T-helper 1 cell treated with Interleukin-12 subunit alpha and Interleukin-12 subunit beta and Interleukin-4 antibody, amounts not matched to agents 30 μg/mL and 1 μg/mL, for 36 hours (primary cell): ENCODE data around the gene TMTC1.

Experiments
- H3K27ac Mint-ChIP-seq: one replicate; pipeline ENCODE4 v1.8.0; 2021; ENCODE audit warnings: mild to moderate bottlenecking, mixed read lengths
- H3K27me3 Mint-ChIP-seq: one replicate; pipeline ENCODE4 v1.8.0; 2021; ENCODE audit warnings: low read depth, mixed read lengths
- H3K36me3 Mint-ChIP-seq: one replicate; pipeline ENCODE4 v1.8.0; 2021; ENCODE audit warnings: low read depth, mixed read lengths
- H3K4me1 Mint-ChIP-seq: one replicate; pipeline ENCODE4 v1.8.0; 2021; ENCODE audit warnings: low read depth, mixed read lengths
- H3K4me3 Mint-ChIP-seq: one replicate; pipeline ENCODE4 v1.8.0; 2021; ENCODE audit warnings: mild to moderate bottlenecking, moderate library complexity, mixed read lengths
- H3K9me3 Mint-ChIP-seq: one replicate; pipeline ENCODE4 v1.8.0; 2021; ENCODE audit warnings: mixed read lengths

TMTC1 gene

GRCh38 chr12:29762637-29763300 is 21.0 kb downstream of the TMTC1 start:
- Mint-ChIP-seq H3K4me3 (no peak overlapping the region), H3K27me3 (no peaks in the 10 kb centered on the region), H3K27ac (no peak overlapping the region), H3K4me1 (no peaks in the 10 kb centered on the region), H3K9me3 (no peaks in the 10 kb centered on the region), H3K36me3 (no peaks in the 10 kb centered on the region)

DNA sequence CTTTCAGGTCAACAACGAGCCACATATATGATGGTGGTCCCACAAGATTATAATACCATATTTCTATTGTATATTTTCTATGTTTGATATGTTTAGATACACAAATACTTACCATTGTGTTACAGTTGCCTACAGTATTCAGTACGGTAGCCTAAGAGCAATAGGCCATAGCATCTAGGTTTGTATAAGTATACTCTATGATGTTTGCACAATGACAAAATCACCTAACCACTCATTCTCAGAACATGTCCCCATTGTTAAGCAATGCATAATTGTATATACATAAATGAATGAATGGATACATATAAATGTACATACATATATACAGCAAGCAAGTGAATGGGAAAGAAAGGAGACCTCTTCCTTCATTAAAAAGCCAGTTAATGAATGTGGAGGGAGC is 23.8 kb downstream of the TMTC1 start:
- no peak overlapping the region for H3K27ac Mint-ChIP-seq
- H3K4me3 Mint-ChIP-seq, result no peak overlapping the region
- H3K9me3 Mint-ChIP-seq, result no peaks in the 10 kb centered on the region
- no peaks in the 10 kb centered on the region for H3K36me3 Mint-ChIP-seq
- H3K27me3 Mint-ChIP-seq, result no peaks in the 10 kb centered on the region
- no peaks in the 10 kb centered on the region for H3K4me1 Mint-ChIP-seq

- H3K9me3 Mint-ChIP-seq, result no peaks in the 10 kb centered on the region
- no peaks in the 10 kb centered on the region for H3K27me3 Mint-ChIP-seq
- H3K27ac Mint-ChIP-seq, result no peak overlapping the region
- H3K36me3 Mint-ChIP-seq, result no peaks in the 10 kb centered on the region
- H3K4me3 Mint-ChIP-seq, result no peak overlapping the region
- no peaks in the 10 kb centered on the region for H3K4me1 Mint-ChIP-seq
These were observed 26.9 kb downstream of the TMTC1 start for GRCh38 chr12:29756741-29757390.

DNA sequence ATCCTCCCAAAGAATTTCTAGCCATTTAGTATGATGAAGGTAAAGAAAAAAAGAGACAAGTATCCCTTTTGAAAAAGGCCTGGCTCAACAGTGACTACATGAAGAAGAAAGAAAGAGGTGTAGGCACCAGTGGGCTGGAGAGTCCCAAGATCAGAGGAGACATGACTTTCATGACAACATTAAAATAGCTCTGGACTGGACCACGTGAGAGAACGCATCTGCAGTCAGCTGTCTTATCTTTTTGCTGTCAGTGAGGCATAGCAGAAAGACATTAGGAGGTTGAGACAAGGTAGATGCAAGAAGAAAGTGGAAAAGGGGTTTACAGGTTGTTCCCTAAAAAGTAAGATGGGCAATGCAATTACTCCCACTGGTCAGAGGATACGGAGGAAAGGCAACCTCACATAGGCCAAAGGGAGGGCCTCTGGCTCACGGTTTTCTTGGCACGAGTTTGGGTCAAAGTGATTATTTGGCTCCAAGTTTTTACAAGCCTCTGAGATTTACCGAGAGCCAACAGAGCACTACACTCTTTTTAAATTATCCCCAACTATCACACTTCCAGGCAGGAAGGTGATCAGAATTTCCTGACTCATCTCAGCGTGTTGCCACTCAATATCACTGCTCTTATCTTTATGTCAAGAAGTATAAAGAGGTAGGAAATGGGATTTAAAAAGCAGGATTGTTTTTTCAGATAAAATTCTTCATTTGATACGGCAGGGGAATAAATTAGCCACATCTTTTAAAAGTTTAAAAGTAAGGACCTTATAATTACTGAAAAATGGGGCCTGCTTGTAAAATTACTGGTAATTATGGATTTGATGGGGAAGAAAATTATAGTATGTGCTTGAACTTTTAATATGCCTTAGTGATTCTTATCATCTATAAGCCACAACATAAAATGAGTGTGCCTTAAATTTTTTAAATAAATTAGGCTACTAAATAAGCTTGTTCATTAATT is 29.2 kb downstream of the TMTC1 start:
- Mint-ChIP-seq H3K36me3 (no peaks in the 10 kb centered on the region), H3K27ac (no peak overlapping the region), H3K27me3 (no peaks in the 10 kb centered on the region), H3K9me3 (no peaks in the 10 kb centered on the region), H3K4me3 (no peak overlapping the region), H3K4me1 (peaks cover 9% of the 10 kb centered on the region)

- H3K27ac Mint-ChIP-seq, result no peak overlapping the region
- H3K9me3 Mint-ChIP-seq, result no peaks in the 10 kb centered on the region
- H3K4me3 Mint-ChIP-seq, result no peak overlapping the region
- no peaks in the 10 kb centered on the region for H3K27me3 Mint-ChIP-seq
- no peaks in the 10 kb centered on the region for H3K36me3 Mint-ChIP-seq
- peaks cover 9% of the 10 kb centered on the region for H3K4me1 Mint-ChIP-seq
These were observed 31.6 kb downstream of the TMTC1 start for GRCh38 chr12:29752121-29752520.

DNA sequence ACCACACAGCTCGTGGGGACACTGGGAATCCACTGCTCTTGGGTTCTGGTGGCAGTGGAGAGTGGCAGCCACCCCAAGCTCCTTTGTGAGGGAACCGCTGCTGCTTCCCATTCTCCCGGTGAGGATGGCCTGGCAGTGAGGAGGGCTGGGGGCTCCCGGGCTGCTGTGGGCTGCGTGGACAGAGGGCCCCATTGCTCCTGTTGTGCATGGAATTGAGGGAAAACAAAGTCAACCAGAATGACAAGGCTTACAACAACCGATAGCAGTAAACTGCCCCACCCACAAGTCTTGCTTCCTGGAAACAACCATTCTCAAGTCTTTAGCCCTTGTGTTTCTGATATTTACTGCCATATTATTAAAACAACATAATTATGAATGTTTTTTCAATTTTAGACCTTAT is 32.1 kb downstream of the TMTC1 start:
- no peaks in the 10 kb centered on the region for H3K36me3 Mint-ChIP-seq

GRCh38 chr12:29750928-29751220 is 32.9 kb downstream of the TMTC1 start:
- H3K4me1 Mint-ChIP-seq, result peaks cover 9% of the 10 kb centered on the region
- no peak overlapping the region for H3K4me3 Mint-ChIP-seq
- H3K9me3 Mint-ChIP-seq, result no peaks in the 10 kb centered on the region

More for the DNA sequence above, 32.1 kb downstream of the TMTC1 start:
- Mint-ChIP-seq H3K9me3 (no peaks in the 10 kb centered on the region), H3K27ac (no peak overlapping the region), H3K4me1 (peaks cover 9% of the 10 kb centered on the region), H3K27me3 (no peaks in the 10 kb centered on the region), H3K4me3 (no peak overlapping the region)

DNA sequence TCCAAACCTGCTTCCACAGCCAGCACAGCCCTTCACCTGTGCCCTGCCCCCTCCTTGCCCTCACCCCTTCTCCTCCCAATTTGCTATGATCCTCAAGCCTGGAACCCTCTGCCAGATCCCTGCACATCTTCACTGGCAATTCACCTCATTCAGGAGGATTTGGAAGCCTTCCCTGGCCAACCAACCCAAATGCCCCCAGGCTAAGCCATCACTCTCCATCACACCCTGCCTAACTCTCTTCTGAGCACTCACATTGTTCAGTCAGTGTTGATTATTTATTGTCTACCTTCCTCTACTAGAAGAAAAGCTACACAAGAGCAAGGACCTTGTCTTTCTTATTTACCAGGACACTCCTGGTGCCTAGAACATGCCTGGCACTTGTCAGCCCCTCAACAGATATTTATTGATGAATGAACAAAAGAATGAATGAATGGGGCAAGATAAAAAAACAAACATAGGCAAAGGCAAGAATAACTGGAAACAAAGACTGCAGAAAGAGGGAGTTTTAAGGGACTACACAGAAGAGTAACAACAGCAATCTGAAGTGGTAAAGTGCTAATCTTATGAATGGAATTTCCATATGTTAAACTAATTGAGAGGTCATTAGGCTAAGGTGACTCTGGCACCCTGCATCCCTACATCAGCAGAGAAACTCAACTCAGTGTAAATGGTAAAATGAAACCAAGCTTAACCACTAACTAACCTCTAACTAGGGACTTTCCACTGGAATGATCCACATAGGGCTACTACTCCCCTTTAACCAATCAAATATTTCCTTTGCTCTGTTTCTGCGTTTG is 33.4 kb downstream of the TMTC1 start:
- no peaks in the 10 kb centered on the region for H3K36me3 Mint-ChIP-seq
- no peaks in the 10 kb centered on the region for H3K27me3 Mint-ChIP-seq
- no peaks in the 10 kb centered on the region for H3K9me3 Mint-ChIP-seq
- H3K27ac Mint-ChIP-seq, result no peak overlapping the region
- peaks cover 9% of the 10 kb centered on the region for H3K4me1 Mint-ChIP-seq
- no peak overlapping the region for H3K4me3 Mint-ChIP-seq

More at GRCh38 chr12:29750928-29751220, 32.9 kb downstream of the TMTC1 start:
- H3K27me3 Mint-ChIP-seq, result no peaks in the 10 kb centered on the region
- no peak overlapping the region for H3K27ac Mint-ChIP-seq
- H3K36me3 Mint-ChIP-seq, result no peaks in the 10 kb centered on the region

- no peaks in the 10 kb centered on the region for H3K9me3 Mint-ChIP-seq
- no peak overlapping the region for H3K27ac Mint-ChIP-seq
- no peak overlapping the region for H3K4me3 Mint-ChIP-seq
- no peaks in the 10 kb centered on the region for H3K4me1 Mint-ChIP-seq
- no peaks in the 10 kb centered on the region for H3K27me3 Mint-ChIP-seq
- H3K36me3 Mint-ChIP-seq, result no peaks in the 10 kb centered on the region
These were observed 39.4 kb downstream of the TMTC1 start for GRCh38 chr12:29744365-29744764.

DNA sequence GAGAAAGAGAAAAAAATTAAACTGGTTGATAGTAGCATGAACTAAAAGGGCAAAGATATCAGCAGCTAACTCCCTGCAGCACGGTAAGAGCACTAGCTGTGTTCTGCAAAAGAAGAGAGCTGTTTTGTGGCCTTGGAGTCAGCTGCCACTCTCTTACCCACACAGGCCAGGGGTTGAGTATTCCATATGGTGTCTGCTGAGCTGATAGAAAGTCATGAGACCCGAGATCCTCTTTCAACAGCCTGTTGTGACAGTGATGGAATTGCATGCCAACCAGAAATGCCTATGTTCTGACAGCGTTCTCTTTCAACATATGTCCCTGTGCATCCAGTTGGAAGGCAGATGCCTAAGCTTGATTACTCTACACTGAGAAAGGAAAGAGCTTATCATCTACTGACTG is 39.9 kb downstream of the TMTC1 start:
- Mint-ChIP-seq H3K27me3 (no peaks in the 10 kb centered on the region), H3K36me3 (no peaks in the 10 kb centered on the region), H3K9me3 (no peaks in the 10 kb centered on the region), H3K4me1 (no peaks in the 10 kb centered on the region), H3K27ac (no peak overlapping the region), H3K4me3 (no peak overlapping the region)

GRCh38 chr12:29743077-29743476 is 40.7 kb downstream of the TMTC1 start:
- no peak overlapping the region for H3K4me3 Mint-ChIP-seq
- H3K4me1 Mint-ChIP-seq, result no peaks in the 10 kb centered on the region
- H3K36me3 Mint-ChIP-seq, result no peaks in the 10 kb centered on the region
- H3K27me3 Mint-ChIP-seq, result no peaks in the 10 kb centered on the region
- H3K27ac Mint-ChIP-seq, result no peak overlapping the region
- H3K9me3 Mint-ChIP-seq, result no peaks in the 10 kb centered on the region

- Mint-ChIP-seq H3K4me3 (no peak overlapping the region), H3K4me1 (no peaks in the 10 kb centered on the region), H3K9me3 (no peaks in the 10 kb centered on the region), H3K27ac (no peak overlapping the region), H3K36me3 (no peaks in the 10 kb centered on the region), H3K27me3 (no peaks in the 10 kb centered on the region)
These were observed 41.1 kb downstream of the TMTC1 start for GRCh38 chr12:29742646-29743045.

GRCh38 chr12:29741342-29742241 is 42.1 kb downstream of the TMTC1 start:
- Mint-ChIP-seq H3K36me3 (no peaks in the 10 kb centered on the region), H3K27ac (no peak overlapping the region), H3K4me1 (no peaks in the 10 kb centered on the region), H3K9me3 (no peaks in the 10 kb centered on the region), H3K4me3 (no peak overlapping the region), H3K27me3 (no peaks in the 10 kb centered on the region)
